AG08395 (cell line): ENCODE data around the gene PCP4L1.
"Not testable (repeated sequence)": the region's sequence is repeated elsewhere in the genome, so short reads cannot be mapped to it uniquely, and the experiment has no call there.

Source experiments
- DNase-seq: peaks from one replicate; pipeline ENCODE4 v3.0.0; 2012; ENCODE audit warnings: mixed read lengths, low spot score

Gene PCP4L1

DNA sequence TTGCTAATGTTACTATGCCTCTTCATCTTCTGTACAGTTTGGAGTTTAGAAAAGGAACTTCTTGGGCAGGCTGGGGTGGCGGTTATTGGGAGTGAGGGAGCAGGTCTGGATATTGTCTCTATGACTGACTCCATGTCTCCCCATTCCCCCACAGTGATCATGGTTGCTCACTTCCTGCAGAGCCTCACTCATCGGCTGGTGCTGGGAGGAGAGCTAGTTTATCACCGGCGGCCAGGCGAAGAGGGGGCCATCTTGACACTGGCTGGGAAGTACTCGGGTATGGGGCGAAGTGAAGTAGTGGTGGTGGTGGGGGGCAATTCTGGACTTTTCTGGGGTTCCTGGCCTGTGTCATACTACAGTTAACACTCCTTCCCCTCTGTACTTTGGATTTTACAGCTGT lies 30.5 kb upstream of the PCP4L1 start:
- DNase-seq: no peak

- DNase-seq: no peak
Measured at GRCh38 chr1:161229896-161230295, 28.6 kb upstream of the PCP4L1 start.

DNA sequence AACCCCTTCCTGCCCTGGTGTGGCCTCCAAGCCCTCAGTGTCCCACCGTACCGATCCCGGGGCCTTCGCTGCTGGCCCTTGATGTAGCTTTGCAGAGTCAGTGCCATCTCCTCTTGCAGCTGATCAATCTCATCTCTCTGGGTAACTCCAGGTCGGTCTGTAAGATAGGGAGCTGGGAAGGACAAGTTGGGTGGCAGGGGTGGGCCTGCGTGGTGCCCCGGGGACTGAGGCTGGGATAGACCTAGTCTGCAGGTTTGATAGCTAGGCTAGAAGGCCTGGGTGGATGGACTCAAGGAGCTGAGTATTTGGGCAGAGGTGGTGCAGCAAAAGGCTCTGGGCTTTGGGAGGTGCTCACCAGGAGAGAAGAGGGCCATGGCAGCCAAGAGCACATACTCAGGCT lies 27.8 kb upstream of the PCP4L1 start:
- no peak for DNase-seq

DNA sequence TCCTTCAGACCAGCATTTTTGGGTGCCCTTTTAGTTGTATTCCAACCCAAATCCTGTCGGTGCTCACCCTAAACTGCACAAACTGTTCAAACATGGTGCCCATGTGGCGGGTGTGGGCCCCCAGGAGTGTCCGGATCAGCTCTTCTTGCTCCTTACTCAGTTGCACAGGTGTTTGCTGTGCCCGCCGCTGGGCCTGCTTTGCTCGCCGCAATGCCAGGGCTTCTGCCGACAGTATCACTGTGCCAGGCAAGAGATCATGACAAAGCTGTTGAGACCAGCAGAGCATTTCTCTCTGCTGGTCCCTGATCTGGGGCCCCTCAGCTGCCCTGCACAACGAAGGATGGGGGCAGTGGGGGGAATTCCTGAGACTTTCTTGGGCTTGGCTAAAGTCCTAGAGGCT lies 25.4 kb upstream of the PCP4L1 start:
- no peak for DNase-seq

DNA sequence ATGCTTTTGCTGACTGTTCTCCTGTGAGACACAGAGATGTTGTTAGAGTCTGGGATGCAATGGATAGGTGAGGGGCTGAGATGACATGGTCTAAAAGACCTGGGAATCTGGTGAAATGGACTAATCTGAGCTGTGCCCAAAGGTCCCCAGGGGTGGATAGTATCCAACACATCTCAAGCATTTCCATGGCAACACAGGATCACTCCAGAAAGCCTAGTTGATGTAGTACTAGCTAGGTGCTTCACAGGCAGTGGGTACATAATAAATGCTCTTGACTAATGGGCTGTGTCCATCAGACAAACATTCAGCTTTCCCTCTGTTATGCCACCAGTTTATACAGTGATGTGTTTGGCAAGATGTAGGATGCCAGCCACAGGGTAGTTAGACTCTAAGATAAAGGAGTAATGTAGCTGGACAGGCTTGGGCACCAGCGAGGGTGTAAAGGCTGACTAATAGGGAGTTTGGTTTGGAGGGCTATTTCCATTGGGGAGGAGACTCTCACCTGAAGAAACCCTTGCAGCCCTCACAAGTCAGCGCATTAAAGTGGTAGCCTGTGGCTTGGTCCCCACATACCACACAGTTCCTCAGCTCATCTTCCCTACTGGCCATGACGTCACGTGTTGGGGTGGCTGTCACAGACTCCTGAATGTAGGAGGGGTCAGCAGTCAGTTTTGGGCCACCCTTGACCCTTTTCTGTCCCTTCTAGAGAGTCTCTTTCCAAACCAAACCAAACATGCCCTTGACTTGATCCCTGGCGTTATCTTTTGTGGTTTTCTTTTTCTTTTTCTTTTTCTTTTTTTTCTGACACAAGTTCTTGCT lies 22.4 kb upstream of the PCP4L1 start:
- DNase-seq: no peak

DNA sequence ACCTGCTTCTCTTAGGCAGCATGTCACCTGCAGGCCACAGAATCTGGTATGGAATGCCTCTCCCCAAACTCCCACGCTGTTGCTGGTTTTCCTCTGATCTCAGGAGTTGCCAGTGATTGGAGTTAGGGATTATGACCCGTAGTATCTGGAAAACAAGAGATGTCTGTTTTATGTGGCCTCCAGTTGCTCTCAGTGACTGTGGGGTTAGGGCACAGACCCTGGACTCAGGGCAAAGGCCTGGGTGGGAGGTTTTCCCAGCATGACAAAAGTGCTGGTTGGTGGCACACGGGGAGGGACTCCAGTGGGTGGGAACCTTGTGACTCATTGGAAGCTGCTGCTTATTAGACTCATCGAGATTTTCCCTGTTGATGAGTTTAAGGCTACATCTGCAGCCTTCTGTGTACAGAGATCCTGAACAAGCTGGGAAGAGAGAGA lies 20.5 kb upstream of the PCP4L1 start, which contains the start of gene NR1I3:
NR1I3 (minus strand) TSS at position 165 of the 435 bp plus-strand sequence. CDS start 1,638 bp downstream, outside the sequence.
- peak; percentile 46 for DNase-seq

GRCh38 chr1:161241682-161242081 lies 16.9 kb upstream of the PCP4L1 start:
- DNase-seq: no peak

GRCh38 chr1:161242313-161242712 lies 16.2 kb upstream of the PCP4L1 start:
- DNase-seq: no peak

DNA sequence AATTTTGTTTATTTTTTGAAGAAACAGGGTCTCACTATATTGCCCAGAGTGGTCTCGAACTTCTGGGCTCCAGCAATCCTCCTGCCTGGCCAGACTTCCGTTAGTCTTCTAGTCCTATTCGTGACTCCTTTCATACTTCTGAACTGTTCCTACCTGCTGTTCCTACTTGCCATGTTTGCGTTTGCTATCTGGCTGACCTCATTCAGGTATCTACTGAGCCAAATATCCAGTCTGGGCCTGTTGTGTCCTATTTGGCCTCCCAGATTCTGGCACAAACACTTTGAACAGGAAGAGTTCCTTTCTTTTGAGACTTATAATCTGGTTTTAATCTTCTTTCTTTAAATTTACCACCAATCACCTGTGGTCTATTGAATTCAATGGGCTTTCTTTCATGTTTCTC lies 13.7 kb upstream of the PCP4L1 start:
- no peak for DNase-seq

GRCh38 chr1:161250100-161250499 lies 8.4 kb upstream of the PCP4L1 start:
- not testable (repeated sequence) for DNase-seq

- no peak for DNase-seq
Measured at GRCh38 chr1:161250829-161251228, 7.7 kb upstream of the PCP4L1 start.

DNA sequence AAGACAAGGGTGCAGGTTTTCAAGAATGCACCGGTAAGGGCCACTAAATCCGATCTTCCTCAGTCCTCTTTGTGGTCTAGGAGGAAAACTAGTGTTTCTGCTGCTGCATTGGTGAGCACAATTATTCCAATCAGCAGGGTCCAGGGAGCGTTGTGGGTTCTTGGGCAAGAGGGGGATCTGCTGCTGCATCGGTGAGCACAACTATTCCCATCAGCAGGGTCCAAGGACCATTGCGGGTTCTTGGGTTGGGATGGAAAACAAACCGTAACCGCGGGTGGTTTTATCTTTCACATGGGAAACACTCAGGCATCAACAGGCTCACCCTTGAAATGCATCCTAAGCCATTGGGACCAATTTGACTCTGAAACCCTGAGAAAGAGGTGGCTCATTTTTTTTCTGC lies 7.0 kb upstream of the PCP4L1 start:
- no peak for DNase-seq

DNA sequence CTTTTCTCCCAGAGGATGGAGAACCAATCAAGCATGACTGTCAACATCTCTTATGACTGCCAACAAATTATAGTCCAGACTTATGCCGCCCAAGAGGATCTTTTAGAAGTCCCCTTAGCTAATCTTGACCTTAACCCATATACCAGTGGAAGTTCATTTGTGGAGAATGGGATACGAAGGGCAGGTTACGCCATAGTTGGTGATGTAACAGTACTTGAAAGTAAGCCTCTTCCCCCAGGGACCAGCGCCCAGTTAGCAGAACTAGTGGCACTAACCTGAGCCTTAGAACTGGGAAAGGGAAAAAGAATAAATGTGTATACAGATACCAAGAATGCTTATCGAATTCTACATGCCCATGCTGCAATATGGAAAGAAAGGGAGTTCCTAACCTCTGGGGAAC lies 3.2 kb upstream of the PCP4L1 start:
- DNase-seq: not testable (repeated sequence)

- DNase-seq: not testable (repeated sequence)
Measured at GRCh38 chr1:161255955-161256520, 2.5 kb upstream of the PCP4L1 start.

DNA sequence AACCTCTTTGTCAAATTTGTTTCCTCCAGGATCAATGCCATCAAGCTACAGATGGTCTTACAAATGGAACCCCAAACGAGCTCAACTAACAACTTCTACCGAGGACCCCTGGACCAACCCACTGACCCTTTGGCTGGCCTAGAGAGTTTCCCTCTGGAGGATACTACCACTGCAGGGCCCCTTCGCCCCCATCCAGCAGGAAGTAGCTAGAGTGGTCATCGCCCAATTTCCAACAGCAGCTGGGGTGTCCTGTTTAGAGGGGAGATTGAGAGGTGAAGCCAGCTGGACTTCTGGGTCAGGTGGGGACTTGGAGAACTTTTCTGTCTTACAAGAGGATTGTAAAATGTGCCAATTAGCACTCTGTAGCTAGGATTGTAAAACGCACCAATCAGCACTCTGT lies 1.4 kb upstream of the PCP4L1 start:
- DNase-seq: not testable (repeated sequence)

GRCh38 chr1:161259345-161259702 lies 779 bp downstream of the PCP4L1 start:
- no peak for DNase-seq

GRCh38 chr1:161259765-161260164 lies 1.2 kb downstream of the PCP4L1 start:
- no peak for DNase-seq

- no peak for DNase-seq
Measured at GRCh38 chr1:161260376-161261260, 2.1 kb downstream of the PCP4L1 start.

- no peak for DNase-seq
Measured at GRCh38 chr1:161261261-161262235, 3.0 kb downstream of the PCP4L1 start.

DNA sequence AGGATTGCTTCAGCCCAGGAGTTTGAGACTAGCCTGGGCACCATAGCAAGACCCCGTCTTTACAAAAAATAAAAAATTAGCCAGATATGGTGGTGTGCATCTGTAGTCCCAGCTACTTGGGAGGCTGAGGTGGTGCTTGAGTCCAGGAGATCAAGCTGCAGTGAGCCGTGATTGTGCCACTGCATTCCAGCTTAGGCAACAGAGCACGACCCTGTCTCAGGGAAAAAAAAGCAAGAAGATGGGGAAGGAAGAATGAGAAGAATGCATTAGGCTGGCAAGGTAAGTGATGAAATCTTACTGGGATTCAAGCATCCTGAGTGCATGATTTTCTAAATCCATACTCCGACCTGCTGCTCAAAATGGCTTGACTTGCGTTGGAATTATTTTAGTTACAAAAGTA lies 6.8 kb downstream of the PCP4L1 start:
- no peak for DNase-seq

- DNase-seq: peak; percentile 30
Measured at GRCh38 chr1:161266202-161266601, 7.7 kb downstream of the PCP4L1 start.
